Activated CD8-positive, alpha-beta memory T cell treated with anti-CD3 and anti-CD28 coated beads, Interleukin-2, amount 50 U/mL, for 1 hour (primary cell): ENCODE results near the gene RBMS1.
"Not testable (repeated sequence)": the region's sequence is repeated elsewhere in the genome, so short reads cannot be mapped to it uniquely, and the experiment has no call there.

ENCODE experiments used
- DNase-seq: peaks from one replicate; pipeline ENCODE4 v3.0.0-alpha.2; 2020; ENCODE audit errors: extremely low read depth

The RBMS1 gene

GRCh38 chr2:160433466-160434140 is 60.0 kb downstream of the RBMS1 start:
- DNase-seq = no peak

- DNase-seq = no peak
These were observed 61.0 kb downstream of the RBMS1 start for GRCh38 chr2:160432633-160433032.

GRCh38 chr2:160431441-160431840 is 62.2 kb downstream of the RBMS1 start:
- DNase-seq = no peak

GRCh38 chr2:160430001-160430344 is 63.6 kb downstream of the RBMS1 start:
- no peak for DNase-seq

GRCh38 chr2:160429248-160430000 is 64.2 kb downstream of the RBMS1 start:
- no peak for DNase-seq

GRCh38 chr2:160428405-160428763 is 65.2 kb downstream of the RBMS1 start:
- DNase-seq = no peak

- no peak for DNase-seq
These were observed 65.8 kb downstream of the RBMS1 start for GRCh38 chr2:160427629-160428404.

GRCh38 chr2:160426604-160427003 is 67.0 kb downstream of the RBMS1 start:
- no peak for DNase-seq

- no peak for DNase-seq
These were observed 68.0 kb downstream of the RBMS1 start for GRCh38 chr2:160425434-160426151.

- no peak for DNase-seq
These were observed 70.5 kb downstream of the RBMS1 start for GRCh38 chr2:160423126-160423525.

GRCh38 chr2:160421646-160422501 is 71.7 kb downstream of the RBMS1 start:
- not testable (repeated sequence) for DNase-seq

- DNase-seq = no peak
These were observed 72.9 kb downstream of the RBMS1 start for GRCh38 chr2:160420711-160421110.

GRCh38 chr2:160419776-160420505 is 73.7 kb downstream of the RBMS1 start:
- DNase-seq = no peak

- no peak for DNase-seq
These were observed 74.8 kb downstream of the RBMS1 start for GRCh38 chr2:160418853-160419252.

GRCh38 chr2:160418398-160418765 is 75.2 kb downstream of the RBMS1 start:
- DNase-seq = no peak

- no peak for DNase-seq
These were observed 75.7 kb downstream of the RBMS1 start for GRCh38 chr2:160417745-160418397.

GRCh38 chr2:160415991-160416390 is 77.6 kb downstream of the RBMS1 start:
- DNase-seq = no peak

- no peak for DNase-seq
These were observed 81.7 kb downstream of the RBMS1 start for GRCh38 chr2:160411955-160412354.

GRCh38 chr2:160411167-160411566 is 82.4 kb downstream of the RBMS1 start:
- no peak for DNase-seq

- no peak for DNase-seq
These were observed 84.1 kb downstream of the RBMS1 start for GRCh38 chr2:160409480-160409879.
